Left ventricle myocardium inferior (tissue), 1 donor: ENCODE results near the gene ARSI. TPM values are rescaled to one million over a fixed set of nuclear protein-coding genes. Genes with fewer than 3 reads are reported as not detected.

ENCODE experiments used
- DNase-seq: peaks from one replicate; pipeline ENCODE4 v3.0.0-alpha.2; 2020
- H3K27ac ChIP-seq: fragments of 200-600 bp; replicated peaks from 2 replicates; pipeline ENCODE4 v1.8.0; 2021
- H3K27me3 ChIP-seq: fragments of 200-600 bp; 2 replicates; pipeline ENCODE4 v1.8.0; 2021; ENCODE audit warnings: low read depth
- H3K36me3 ChIP-seq: fragments of 200-600 bp; 2 replicates; pipeline ENCODE4 v1.8.0; 2021
- H3K4me1 ChIP-seq: fragments of 200-600 bp; 2 replicates; pipeline ENCODE4 v1.8.0; 2021
- H3K4me3 ChIP-seq: fragments of 200-600 bp; 2 replicates; pipeline ENCODE4 v1.8.0; 2021; ENCODE audit warnings: mild to moderate bottlenecking, moderate library complexity
- H3K9me3 ChIP-seq: fragments of 200-600 bp; replicated peaks from 2 replicates; pipeline ENCODE4 v1.8.0; 2021
- intact Hi-C: fragments of 100-400 bp; cut with micrococcal nuclease; formaldehyde crosslinking; loops from one replicate; pipeline ENCODE4 v1.11.0; 2022
- total RNA-seq: library from RNA; stranded (reverse); fragmentation: NEBNext Ultra II Directional; extraction: Animal tissue kit (Norgen Biotek cat#: 25700); gene quantifications from one replicate; pipeline ENCODE4 v1.2.1, GENCODE V29; 2021
- TF ChIP-seq, protein P1 (sequence below): fragments of 200-600 bp; IDR thresholded peaks from 2 replicates; pipeline ENCODE4 v1.8.0; 2021; ENCODE audit warnings: antibody characterized with exemption, mild to moderate bottlenecking, borderline replicate concordance
- donor health status: DM: no; HTN: yes; CAD: no; lungs with severe emphysema.

Gene ARSI
- total RNA-seq, 1 donor from 2014 or later: 0.16 TPM

DNA sequence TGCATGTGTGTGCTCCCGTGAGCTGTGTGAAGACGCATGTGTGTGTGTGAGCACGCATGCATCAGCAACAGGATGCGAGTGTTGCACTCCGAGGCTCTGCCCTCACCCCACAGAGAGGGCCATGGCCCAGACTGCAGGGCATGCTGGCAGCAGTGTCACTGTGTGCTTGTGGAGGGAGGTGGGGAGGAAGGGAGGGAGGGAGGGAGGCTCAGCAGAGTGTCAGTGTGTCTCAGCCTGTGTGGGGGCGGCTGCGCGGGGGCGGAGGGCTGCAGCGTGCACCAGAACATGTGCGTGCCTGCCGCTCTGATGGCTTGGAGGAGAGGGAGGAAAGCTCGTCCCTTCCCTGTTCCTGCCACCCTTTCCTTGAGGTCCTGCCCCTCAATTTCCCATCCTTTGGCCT, 18.4 kb downstream of the ARSI start:
- intact Hi-C loops: no loop called here
- H3K4me3 ChIP-seq: no peak overlapping the region
- H3K9me3 ChIP-seq: no peaks in the 10 kb centered on the region
- no peak for DNase-seq
- H3K27ac ChIP-seq: no peak overlapping the region
- H3K36me3 ChIP-seq: no peaks in the 10 kb centered on the region
- peaks cover 18% of the 10 kb centered on the region for H3K27me3 ChIP-seq
- H3K4me1 ChIP-seq: no peaks in the 10 kb centered on the region
- TF ChIP-seq, protein P1, sequence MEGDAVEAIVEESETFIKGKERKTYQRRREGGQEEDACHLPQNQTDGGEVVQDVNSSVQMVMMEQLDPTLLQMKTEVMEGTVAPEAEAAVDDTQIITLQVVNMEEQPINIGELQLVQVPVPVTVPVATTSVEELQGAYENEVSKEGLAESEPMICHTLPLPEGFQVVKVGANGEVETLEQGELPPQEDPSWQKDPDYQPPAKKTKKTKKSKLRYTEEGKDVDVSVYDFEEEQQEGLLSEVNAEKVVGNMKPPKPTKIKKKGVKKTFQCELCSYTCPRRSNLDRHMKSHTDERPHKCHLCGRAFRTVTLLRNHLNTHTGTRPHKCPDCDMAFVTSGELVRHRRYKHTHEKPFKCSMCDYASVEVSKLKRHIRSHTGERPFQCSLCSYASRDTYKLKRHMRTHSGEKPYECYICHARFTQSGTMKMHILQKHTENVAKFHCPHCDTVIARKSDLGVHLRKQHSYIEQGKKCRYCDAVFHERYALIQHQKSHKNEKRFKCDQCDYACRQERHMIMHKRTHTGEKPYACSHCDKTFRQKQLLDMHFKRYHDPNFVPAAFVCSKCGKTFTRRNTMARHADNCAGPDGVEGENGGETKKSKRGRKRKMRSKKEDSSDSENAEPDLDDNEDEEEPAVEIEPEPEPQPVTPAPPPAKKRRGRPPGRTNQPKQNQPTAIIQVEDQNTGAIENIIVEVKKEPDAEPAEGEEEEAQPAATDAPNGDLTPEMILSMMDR: no peak

DNA sequence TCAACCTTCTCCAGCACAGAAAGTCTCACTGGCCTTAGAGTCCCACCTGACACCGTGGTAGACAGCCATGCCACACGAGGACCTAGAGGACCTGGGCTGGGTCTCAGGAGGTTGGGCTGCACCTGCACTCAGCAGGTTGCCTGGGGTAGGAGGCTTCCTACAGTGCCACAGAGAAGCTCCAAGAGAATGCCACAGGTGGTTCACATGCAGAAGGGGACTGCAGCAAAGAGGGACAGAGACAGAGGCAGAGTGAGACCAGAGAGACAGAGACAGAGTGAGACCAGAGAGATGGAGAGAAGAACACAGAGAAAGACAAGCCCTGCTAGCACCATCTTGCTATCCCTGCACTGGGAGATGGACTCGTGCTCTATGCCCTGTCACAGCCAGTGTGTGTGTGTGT, 18.8 kb downstream of the ARSI start:
- intact Hi-C loops: no loop called here
- TF ChIP-seq, protein P1: no peak
- H3K27ac ChIP-seq: no peak overlapping the region
- peaks cover 14% of the 10 kb centered on the region for H3K27me3 ChIP-seq
- H3K4me1 ChIP-seq: no peaks in the 10 kb centered on the region
- no peaks in the 10 kb centered on the region for H3K36me3 ChIP-seq
- H3K4me3 ChIP-seq: no peak overlapping the region
- H3K9me3 ChIP-seq: no peaks in the 10 kb centered on the region
- no peak for DNase-seq

DNA sequence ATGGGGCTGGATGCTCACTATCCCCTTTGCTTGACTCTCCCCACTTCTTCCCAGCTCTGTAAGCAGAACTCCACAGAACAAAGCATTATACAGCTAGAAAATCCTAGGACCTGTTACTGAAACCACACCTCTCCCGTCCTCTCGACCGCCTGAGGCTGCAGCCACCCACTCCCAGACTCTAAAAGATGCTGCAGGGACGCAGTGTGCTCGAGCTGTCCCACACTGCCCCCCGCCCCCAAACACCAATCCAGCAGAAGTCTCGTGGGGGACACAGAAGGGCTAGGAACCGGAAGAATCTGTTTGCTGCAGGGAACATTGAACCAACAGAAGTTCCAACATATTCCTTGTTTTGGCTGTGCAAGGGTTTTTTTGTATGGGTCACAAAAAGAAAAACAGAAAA, 20.7 kb downstream of the ARSI start:
- intact Hi-C loops: no loop called here
- no peak overlapping the region for H3K27ac ChIP-seq

DNA sequence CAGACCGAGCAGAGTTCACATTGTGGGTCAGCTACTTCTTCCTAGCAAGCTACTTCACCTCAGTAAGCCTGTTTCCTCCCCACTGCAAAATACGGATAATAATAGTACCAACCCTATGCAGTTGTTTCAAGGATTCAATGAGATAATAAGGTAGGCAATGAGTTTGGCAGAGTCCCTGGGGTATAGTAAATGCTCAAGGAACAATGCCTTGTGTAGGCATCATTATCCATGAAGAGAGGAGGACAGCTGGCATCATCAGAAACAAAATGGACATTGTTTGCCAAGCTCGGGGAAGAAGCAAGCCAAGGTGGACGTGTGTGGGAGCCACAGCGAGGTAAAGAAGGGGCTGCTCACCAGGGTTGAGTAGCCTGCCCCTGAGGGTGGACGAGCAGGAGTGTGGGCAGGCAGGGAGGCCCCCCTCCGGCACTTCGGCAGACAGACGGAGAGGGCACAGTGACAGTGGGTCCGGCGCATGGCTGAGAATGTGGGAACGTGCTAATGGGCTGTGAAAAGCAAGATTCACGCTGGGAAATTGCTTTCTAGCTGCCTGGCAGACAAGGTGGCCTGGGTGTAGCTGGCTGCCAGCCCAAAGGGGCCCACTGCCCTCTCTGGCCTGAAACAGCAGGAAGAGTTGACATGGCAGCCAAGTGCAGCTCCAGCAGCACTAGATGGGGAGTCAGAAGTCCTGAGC, 23.2 kb downstream of the ARSI start:
- H3K9me3 ChIP-seq: no peaks in the 10 kb centered on the region
- no peak overlapping the region for H3K27ac ChIP-seq
- intact Hi-C loops: no loop called here
- peaks cover 22% of the 10 kb centered on the region for H3K27me3 ChIP-seq
- TF ChIP-seq, protein P1: no peak
- no peaks in the 10 kb centered on the region for H3K36me3 ChIP-seq
- no peak overlapping the region for H3K4me3 ChIP-seq
- no peak for DNase-seq
- no peaks in the 10 kb centered on the region for H3K4me1 ChIP-seq

More for the DNA sequence above, 20.7 kb downstream of the ARSI start:
- Histone ChIP-seq H3K36me3 (no peaks in the 10 kb centered on the region), H3K9me3 (no peaks in the 10 kb centered on the region), H3K27me3 (peaks cover 19% of the 10 kb centered on the region), H3K4me1 (no peaks in the 10 kb centered on the region), H3K4me3 (no peak overlapping the region)
- no peak for DNase-seq
- TF ChIP-seq, protein P1: no peak

DNA sequence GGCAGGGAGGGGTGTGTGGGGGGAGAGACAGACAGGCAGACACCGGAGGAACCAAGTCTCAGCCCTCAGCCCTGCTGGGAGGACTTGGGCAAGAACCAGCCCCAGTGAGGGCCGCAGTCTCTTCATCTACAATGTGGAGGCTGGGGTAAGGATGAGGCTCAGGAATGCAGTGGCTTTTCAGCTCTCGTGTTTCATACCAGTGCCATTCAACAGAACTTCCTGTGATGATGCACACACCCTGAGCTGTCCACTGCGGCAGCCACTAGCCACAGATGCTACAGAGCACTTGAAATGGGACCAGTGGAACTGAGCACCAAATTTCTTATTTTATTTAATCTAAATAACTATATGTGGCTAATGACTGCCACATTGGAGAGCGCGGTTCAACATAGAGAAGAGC, 23.8 kb downstream of the ARSI start:
- Histone ChIP-seq H3K4me1 (no peaks in the 10 kb centered on the region), H3K9me3 (no peaks in the 10 kb centered on the region), H3K4me3 (no peak overlapping the region), H3K36me3 (no peaks in the 10 kb centered on the region), H3K27me3 (peaks cover 22% of the 10 kb centered on the region), H3K27ac (no peak overlapping the region)
- DNase-seq: no peak
- TF ChIP-seq, protein P1: no peak
- intact Hi-C loops: no loop called here
